ENCODE measurements around the gene VPS72.

VPS72 gene

GRCh38 chr1:151146412-151147131 lies 43.4 kb downstream of the VPS72 start, which contains the start of gene SEMA6C:
SEMA6C (minus strand) TSS chr1:151146631; CDS start chr1:151142621, 4,010 bp downstream.
- no peak for TF ChIP-seq CTCF (conservative IDR thresholded peaks at IDR 0.05)

GRCh38 chr1:151146072-151146411 lies 44.0 kb downstream of the VPS72 start:
- H3K27ac ChIP-seq, result peak overlapping the region; percentile 46; the same call in 1 of the 2 replicates
- no peak for TF ChIP-seq CTCF (conservative IDR thresholded peaks at IDR 0.05)

More at GRCh38 chr1:151146412-151147131, 43.4 kb downstream of the VPS72 start, which contains the start of gene SEMA6C:
- peak within 1 kb of the TSS; percentile 46; the same call in 1 of the 2 replicates for H3K27ac ChIP-seq

GRCh38 chr1:151145304-151146071 lies 44.5 kb downstream of the VPS72 start:
- no peak overlapping the region for H3K27ac ChIP-seq
- TF ChIP-seq CTCF (conservative IDR thresholded peaks at IDR 0.05), result no peak

GRCh38 chr1:151144474-151145303 lies 45.3 kb downstream of the VPS72 start:
- no peak overlapping the region for H3K27ac ChIP-seq
- TF ChIP-seq CTCF (conservative IDR thresholded peaks at IDR 0.05), result no peak

- no peak for TF ChIP-seq CTCF (conservative IDR thresholded peaks at IDR 0.05)
- H3K27ac ChIP-seq, result no peak overlapping the region
Measured at GRCh38 chr1:151143986-151144385, 46.0 kb downstream of the VPS72 start.

- H3K27ac ChIP-seq, result no peak overlapping the region
- TF ChIP-seq CTCF (conservative IDR thresholded peaks at IDR 0.05), result no peak
Measured at GRCh38 chr1:151143057-151143435, 47.0 kb downstream of the VPS72 start.

All from VCaP (cell line).